Endothelial cell (in vitro differentiated cells): ENCODE data around the gene FANCD2. TPM values are rescaled to one million over a fixed set of nuclear protein-coding genes. Genes with fewer than 3 reads are reported as not detected.

Experiments used
- DNase-seq: peaks from one replicate; pipeline ENCODE4 v3.0.0; 2021; ENCODE audit warnings: low spot score
- H3K27ac Mint-ChIP-seq: one replicate; pipeline ENCODE4 v1.8.0; 2021; ENCODE audit warnings: mixed read lengths, inconsistent platforms; ENCODE audit not compliant: unreplicated experiment
- H3K27me3 Mint-ChIP-seq: one replicate; pipeline ENCODE4 v1.8.0; 2021; ENCODE audit warnings: mild to moderate bottlenecking, moderate library complexity, mixed read lengths, inconsistent platforms; ENCODE audit not compliant: unreplicated experiment
- H3K36me3 Mint-ChIP-seq: one replicate; pipeline ENCODE4 v1.8.0; 2021; ENCODE audit warnings: mild to moderate bottlenecking, low read depth, mixed read lengths, inconsistent platforms; ENCODE audit not compliant: unreplicated experiment
- H3K4me1 Mint-ChIP-seq: one replicate; pipeline ENCODE4 v1.8.0; 2021; ENCODE audit warnings: mild to moderate bottlenecking, mixed read lengths, inconsistent platforms; ENCODE audit not compliant: unreplicated experiment
- H3K4me3 Mint-ChIP-seq: one replicate; pipeline ENCODE4 v1.8.0; 2021; ENCODE audit warnings: mild to moderate bottlenecking, mixed read lengths, inconsistent platforms; ENCODE audit not compliant: unreplicated experiment
- H3K9me3 Mint-ChIP-seq: one replicate; pipeline ENCODE4 v1.8.0; 2021; ENCODE audit warnings: mixed read lengths, inconsistent platforms; ENCODE audit not compliant: unreplicated experiment
- long read RNA-seq: library from polyadenylated mRNA; unstranded; transcript quantifications from one replicate; pipeline ENCODE4 v2.0.0, GENCODE V29; 2020; ENCODE audit not compliant: unreplicated experiment
- total RNA-seq: library from RNA; stranded (reverse); fragmentation: NEBNext Ultra II Directional; extraction: Animal tissue kit (Norgen Biotek cat#: 25700); gene quantifications from one replicate; pipeline ENCODE4 v1.2.1, GENCODE V29; 2021; ENCODE audit not compliant: unreplicated experiment
- TF ChIP-seq, protein P1 (sequence below): fragments of 200-600 bp; sonication (generic); IDR thresholded peaks from one replicate; pipeline ENCODE4 v1.5.0; 2021; ENCODE audit warnings: antibody characterized with exemption; ENCODE audit not compliant: unreplicated experiment

The FANCD2 gene
- total RNA-seq: 14.5 TPM
- long read RNA-seq, partial matches to known transcripts: 4 of 12 reads
- long read RNA-seq, other reads (novel, unspliced or antisense): 8 of 12 reads

DNA sequence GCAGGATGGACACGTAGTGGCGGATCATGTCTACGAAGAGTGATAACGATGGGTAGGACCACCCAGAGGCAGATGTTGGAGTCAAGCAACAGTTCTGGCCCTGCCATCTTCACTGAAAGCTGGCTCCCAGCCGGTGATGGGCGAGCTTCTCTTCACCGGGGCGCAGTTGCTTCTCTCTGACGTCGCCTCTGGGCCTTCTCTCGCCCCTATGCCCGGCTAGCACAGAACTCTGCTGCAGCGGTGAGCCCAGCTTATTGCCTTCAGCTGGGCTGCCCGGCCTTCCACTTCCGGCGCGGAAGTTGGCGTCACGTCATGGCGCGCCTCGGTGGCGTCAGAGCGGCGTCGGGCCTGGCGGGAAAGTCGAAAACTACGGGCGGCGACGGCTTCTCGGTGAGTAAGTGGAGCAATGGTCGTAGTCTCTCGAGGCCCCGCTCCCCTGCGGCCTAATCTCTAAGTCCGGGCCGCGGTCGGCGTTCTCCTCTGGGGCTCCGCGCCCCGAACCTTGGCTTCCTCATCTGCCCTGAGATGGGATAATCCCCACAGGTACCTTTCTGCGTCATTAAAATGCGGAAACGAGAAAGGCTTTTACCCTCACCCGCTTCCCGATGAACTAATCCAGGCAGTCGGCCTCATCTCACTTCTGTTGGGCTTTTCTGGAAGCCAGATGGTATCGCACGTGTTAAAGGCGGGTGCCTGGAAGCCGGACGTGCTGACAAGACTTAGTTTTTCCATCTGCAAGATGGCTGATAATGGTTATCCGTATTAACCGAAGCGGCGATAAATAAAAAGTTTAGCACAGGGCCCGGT lies at the start of gene FANCD2:
Gene FANCD2 (plus strand): TSS at position 354 of the 807 bp plus-strand sequence. CDS start 2,221 bp downstream, outside the sequence.
- DNase-seq: peak; percentile 96
- H3K4me1 Mint-ChIP-seq: peaks cover 4% of the 10 kb centered on the region
- peaks cover 2% of the 10 kb centered on the region for H3K27me3 Mint-ChIP-seq
- no peaks in the 10 kb centered on the region for H3K9me3 Mint-ChIP-seq
- TF ChIP-seq, protein P1, sequence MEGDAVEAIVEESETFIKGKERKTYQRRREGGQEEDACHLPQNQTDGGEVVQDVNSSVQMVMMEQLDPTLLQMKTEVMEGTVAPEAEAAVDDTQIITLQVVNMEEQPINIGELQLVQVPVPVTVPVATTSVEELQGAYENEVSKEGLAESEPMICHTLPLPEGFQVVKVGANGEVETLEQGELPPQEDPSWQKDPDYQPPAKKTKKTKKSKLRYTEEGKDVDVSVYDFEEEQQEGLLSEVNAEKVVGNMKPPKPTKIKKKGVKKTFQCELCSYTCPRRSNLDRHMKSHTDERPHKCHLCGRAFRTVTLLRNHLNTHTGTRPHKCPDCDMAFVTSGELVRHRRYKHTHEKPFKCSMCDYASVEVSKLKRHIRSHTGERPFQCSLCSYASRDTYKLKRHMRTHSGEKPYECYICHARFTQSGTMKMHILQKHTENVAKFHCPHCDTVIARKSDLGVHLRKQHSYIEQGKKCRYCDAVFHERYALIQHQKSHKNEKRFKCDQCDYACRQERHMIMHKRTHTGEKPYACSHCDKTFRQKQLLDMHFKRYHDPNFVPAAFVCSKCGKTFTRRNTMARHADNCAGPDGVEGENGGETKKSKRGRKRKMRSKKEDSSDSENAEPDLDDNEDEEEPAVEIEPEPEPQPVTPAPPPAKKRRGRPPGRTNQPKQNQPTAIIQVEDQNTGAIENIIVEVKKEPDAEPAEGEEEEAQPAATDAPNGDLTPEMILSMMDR: no peak
- peak within 1 kb of the TSS; percentile 98 for H3K4me3 Mint-ChIP-seq
- H3K36me3 Mint-ChIP-seq: peaks cover 18% of the 10 kb centered on the region
- peak within 1 kb of the TSS; percentile 89 for H3K27ac Mint-ChIP-seq

DNA sequence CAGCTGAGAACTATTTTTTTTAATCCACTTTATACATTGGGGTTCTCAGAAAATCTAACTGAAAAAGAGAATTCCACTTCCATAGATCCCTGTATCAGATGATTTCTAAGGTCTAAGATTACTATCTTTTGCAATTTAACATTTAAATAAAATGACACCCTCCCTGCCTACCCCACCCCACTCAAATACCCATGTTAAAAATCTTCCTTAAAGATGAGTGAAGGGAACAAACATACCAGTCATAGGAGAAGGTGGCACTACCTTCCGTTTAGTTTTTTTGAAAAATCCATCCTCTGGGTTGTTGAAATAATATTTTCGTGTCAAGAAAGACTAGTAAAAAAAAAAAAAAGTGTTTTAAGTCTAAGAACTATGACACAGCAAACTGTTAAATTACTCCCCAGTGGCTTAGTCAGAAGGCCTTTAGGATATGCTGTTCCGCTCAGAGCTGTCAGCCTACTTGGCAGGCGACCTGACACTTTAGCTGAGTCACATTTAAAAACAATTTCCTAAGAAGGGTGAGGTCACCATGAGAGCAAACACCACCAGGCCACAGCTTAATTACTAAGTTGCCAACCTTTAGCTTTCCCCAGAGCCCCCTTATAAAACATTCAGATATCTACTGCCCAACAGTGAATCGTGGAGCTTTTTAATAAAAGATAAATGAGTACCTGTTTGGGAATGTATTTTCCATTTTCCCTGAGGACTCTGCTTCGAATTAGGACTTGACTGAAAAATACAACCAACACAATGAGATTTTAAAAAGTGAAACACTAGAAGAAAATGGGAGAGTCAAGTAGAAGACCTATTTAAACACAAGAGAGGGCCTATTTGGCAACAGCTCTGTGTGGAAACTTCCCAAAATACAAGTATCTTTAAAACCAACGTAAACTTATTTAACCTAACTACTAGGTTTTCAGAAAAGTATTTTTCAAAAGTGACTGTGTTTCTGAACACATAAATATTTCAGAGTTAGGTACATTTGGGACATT lies 49.2 kb upstream of the FANCD2 start:
- Mint-ChIP-seq H3K4me3 (no peak overlapping the region), H3K27me3 (no peaks in the 10 kb centered on the region), H3K27ac (no peak overlapping the region), H3K9me3 (no peaks in the 10 kb centered on the region), H3K36me3 (peaks cover 24% of the 10 kb centered on the region), H3K4me1 (no peaks in the 10 kb centered on the region)
- TF ChIP-seq, protein P1: no peak
- no peak for DNase-seq

DNA sequence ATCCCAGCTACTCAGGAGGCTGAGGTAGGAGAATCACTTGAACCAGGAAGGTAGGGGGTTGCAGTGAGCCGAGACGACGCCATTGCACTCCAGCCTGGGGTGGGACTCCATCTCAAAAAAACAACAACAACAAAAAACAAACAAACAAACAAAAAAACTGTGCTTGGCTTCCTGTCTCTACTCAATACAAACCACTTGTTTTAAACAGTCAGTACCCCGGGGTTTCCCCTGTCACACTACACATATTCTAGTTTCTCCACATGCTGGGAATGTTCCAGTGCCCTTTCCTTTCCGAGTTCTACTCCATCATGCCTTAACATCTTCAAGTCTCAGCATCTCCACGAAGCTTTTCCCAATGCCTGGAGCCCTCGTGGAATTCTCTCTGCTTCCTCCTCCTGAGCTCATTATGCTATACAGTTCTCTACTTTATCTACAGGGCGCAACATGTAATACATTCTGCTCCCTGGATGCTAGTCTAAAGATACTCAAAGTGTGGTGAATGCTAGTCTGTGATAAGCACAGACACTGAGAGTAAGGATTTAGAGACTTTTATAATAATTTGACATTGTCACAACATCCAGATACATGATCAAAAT lies 47.4 kb upstream of the FANCD2 start:
- Mint-ChIP-seq H3K27ac (no peak overlapping the region), H3K27me3 (peaks cover 1% of the 10 kb centered on the region), H3K9me3 (no peaks in the 10 kb centered on the region), H3K36me3 (peaks cover 20% of the 10 kb centered on the region), H3K4me3 (no peak overlapping the region), H3K4me1 (no peaks in the 10 kb centered on the region)
- TF ChIP-seq, protein P1: no peak
- no peak for DNase-seq

DNA sequence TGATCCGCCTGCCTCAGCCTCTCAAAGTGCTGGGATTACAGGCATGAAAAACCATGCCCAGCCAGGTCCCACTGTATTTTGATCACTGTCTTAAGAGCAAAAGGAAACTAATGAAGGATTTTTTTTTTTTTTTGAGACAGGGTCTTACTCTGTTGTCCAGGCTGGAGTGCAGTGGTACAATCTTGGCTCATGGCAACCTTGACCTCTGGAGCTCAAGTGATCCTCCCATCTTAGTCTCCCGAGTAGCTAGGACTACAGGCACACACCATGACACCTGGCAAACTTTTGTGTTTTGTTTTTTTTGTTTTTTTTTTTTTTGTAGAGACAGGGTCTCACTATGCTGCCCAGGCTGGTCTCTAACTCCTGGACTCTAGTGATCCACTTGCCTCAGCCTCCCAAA lies 46.0 kb upstream of the FANCD2 start:
- peaks cover 1% of the 10 kb centered on the region for H3K27me3 Mint-ChIP-seq
- TF ChIP-seq, protein P1: no peak
- no peak for DNase-seq
- H3K9me3 Mint-ChIP-seq: no peaks in the 10 kb centered on the region
- H3K36me3 Mint-ChIP-seq: peaks cover 13% of the 10 kb centered on the region
- no peaks in the 10 kb centered on the region for H3K4me1 Mint-ChIP-seq
- H3K4me3 Mint-ChIP-seq: no peak overlapping the region
- no peak overlapping the region for H3K27ac Mint-ChIP-seq
